K562 (cell line): ENCODE results near the gene DCST1. TPM values are rescaled to one million over a fixed set of nuclear protein-coding genes. Genes with fewer than 3 reads are reported as not detected.

Experiments
- ATAC-seq: fragments of 200-7000 bp; cut with Tn5 transposase; 3 replicates; pipeline ENCODE4 v1.9.1; 2020; ENCODE audit warnings: moderate library complexity
- BruUV-seq: library from RNA; stranded (reverse); fragments of 400-500 nt; replicated peaks from 2 replicates; lab custom pipeline; 2021; lab: Mats Ljungman, UMichigan
- CTCF ChIA-PET: fragments of 300-600 bp; formaldehyde crosslinking; extraction: SDS; loops from one replicate; lab custom pipeline; 2021; ENCODE audit warnings: low intra/inter-chr PET ratio; lab: Yijun Ruan, JAX
- POLR2A ChIA-PET: fragments of 300-600, 350-650 bp; sonication (Branson Sonifier 250); formaldehyde crosslinking; extraction: SDS; loops from one replicate; lab custom pipeline; 2021; ENCODE audit warnings: antibody characterized with exemption, inconsistent platforms; lab: Yijun Ruan, JAX
- DNase-seq, 4 experiments: peaks; one replicate each; pipeline versions ENCODE4 v3.0.0 to v3.0.0-alpha.2; 2011 to 2018; ENCODE audit warnings: low spot score in 3 of 4, mixed read lengths in 3 of 4; ENCODE audit errors: extremely low read depth in 1 of 4
- FAIRE-seq: peaks from 2 replicates; lab custom pipeline; 2011; peaks lifted over from hg19 to GRCh38; lab: Jason Lieb, UNC
- H2AFZ ChIP-seq: 2 replicates; pipeline ENCODE4 v1.6.0; 2011; ENCODE audit warnings: low read depth, low read length, control low read depth, inconsistent platforms
- H3K27ac ChIP-seq: fragments of 200-600 bp; 3 replicates; pipeline ENCODE4 v1.8.0; 2011; ENCODE audit warnings: low read depth, mild to moderate bottlenecking, control low read depth, inconsistent platforms, low read length, moderate library complexity, mixed read lengths; ENCODE audit errors: extremely low read depth
- H3K27me3 ChIP-seq, 2 experiments: fragments of 300-600 bp in 1 of 2; 2 replicates in 1 of 2; 3 replicates in 1 of 2; pipeline versions ENCODE4 v1.6.0 to v1.8.0; 2011; ENCODE audit warnings: inconsistent platforms in 2 of 2, low read length in 2 of 2, mild to moderate bottlenecking in 1 of 2, mixed read lengths in 1 of 2, moderate library complexity in 1 of 2; ENCODE audit not compliant: control insufficient read depth in 2 of 2, insufficient read depth in 2 of 2
- H3K36me3 ChIP-seq: fragments of 300-600 bp; 3 replicates; pipeline ENCODE4 v1.8.0; 2011; ENCODE audit warnings: mild to moderate bottlenecking, low read length, inconsistent platforms; ENCODE audit not compliant: control insufficient read depth, insufficient read depth
- H3K4me1 ChIP-seq, 2 experiments: fragments of 200-600 bp in 1 of 2; replicated peaks in 1 of 2; 2 replicates in 1 of 2; 3 replicates in 1 of 2; pipeline versions ENCODE4 v1.5.1 to v1.8.0; 2011; ENCODE audit warnings: inconsistent platforms in 2 of 2, low read length in 2 of 2, mild to moderate bottlenecking in 1 of 2, mixed read lengths in 1 of 2, moderate library complexity in 1 of 2; ENCODE audit not compliant: control insufficient read depth in 2 of 2, insufficient read depth in 2 of 2
- H3K4me2 ChIP-seq: 2 replicates; pipeline ENCODE4 v1.6.1; 2011; ENCODE audit warnings: low read length, control low read depth, inconsistent platforms, mixed read lengths; ENCODE audit not compliant: insufficient read depth
- H3K4me3 ChIP-seq: fragments of 200-600 bp; sonication (generic), shearing (Covaris generic); 2 replicates; pipeline ENCODE4 v1.5.1; 2016; ENCODE audit warnings: control low read depth, inconsistent platforms
- H3K79me2 ChIP-seq: fragments of 200-600 bp; 3 replicates; pipeline ENCODE4 v1.8.0; 2011; ENCODE audit warnings: low read length, inconsistent platforms; ENCODE audit not compliant: control insufficient read depth, insufficient read depth
- H3K9ac ChIP-seq, 2 experiments: 2 replicates each; pipeline versions ENCODE4 v1.6.0 to v1.6.1; 2011; ENCODE audit warnings: low read depth in 2 of 2, low read length in 2 of 2, control low read depth in 1 of 2, inconsistent platforms in 1 of 2, mild to moderate bottlenecking in 1 of 2, mixed read lengths in 1 of 2; ENCODE audit not compliant: insufficient read depth in 1 of 2
- H3K9me1 ChIP-seq: one replicate; pipeline ENCODE4 v1.6.0; 2011; ENCODE audit warnings: inconsistent platforms, mild to moderate bottlenecking, low read length, moderate library complexity; ENCODE audit not compliant: control insufficient read depth, insufficient read depth
- H3K9me3 ChIP-seq: replicated peaks from 2 replicates; pipeline ENCODE4 v1.5.1; 2011; ENCODE audit warnings: low read depth, low read length, inconsistent platforms; ENCODE audit not compliant: control insufficient read depth, insufficient read depth
- H4K20me1 ChIP-seq: replicated peaks from 2 replicates; pipeline ENCODE4 v1.6.1; 2011; ENCODE audit warnings: low read length, inconsistent platforms, mixed read lengths; ENCODE audit not compliant: control insufficient read depth, insufficient read depth
- ARID1B ChIP-seq: fragments of 450-650 bp; IDR thresholded peaks from 2 replicates; pipeline ENCODE4 v1.6.1; 2016; ENCODE audit warnings: antibody characterized with exemption, mild to moderate bottlenecking, inconsistent platforms
- CSDE1 ChIP-seq, 2 experiments: fragments of 450-650 bp; IDR thresholded peaks; 2 replicates each; pipeline ENCODE4 v1.6.1; 2016; ENCODE audit warnings: mild to moderate bottlenecking in 1 of 2
- FIP1L1 ChIP-seq: fragments of 200-400 bp; formaldehyde crosslinking; IDR thresholded peaks from 2 replicates; pipeline ENCODE4 v1.6.1; 2018; ENCODE audit warnings: mild to moderate bottlenecking, low read depth, low read length; ENCODE audit not compliant: poor library complexity, severe bottlenecking
- HDAC3 ChIP-seq: fragments of 450-650 bp; IDR thresholded peaks from 2 replicates; pipeline ENCODE4 v1.6.1; 2018; ENCODE audit warnings: borderline replicate concordance, mild to moderate bottlenecking, moderate library complexity; ENCODE audit not compliant: partially characterized antibody
- MED1 ChIP-seq: sonication (generic); formaldehyde crosslinking; IDR thresholded peaks from 2 replicates; pipeline ENCODE4 v1.8.1; 2023; ENCODE audit warnings: missing genetic modification reagents, borderline replicate concordance
- MYC ChIP-seq, 2 experiments: fragments of 250-450 bp in 1 of 2; sonication (Bioruptor Pico) in 1 of 2; IDR thresholded peaks; 2 replicates each; pipeline versions ENCODE4 v1.5.1 to v1.6.1; 2012 to 2021; ENCODE audit warnings: low read depth in 2 of 2, borderline replicate concordance in 1 of 2, improper control_type of control experiment in 1 of 2, low read length in 1 of 2, mild to moderate bottlenecking in 1 of 2, moderate library complexity in 1 of 2
- NFE2 ChIP-seq: IDR thresholded peaks from 2 replicates; pipeline ENCODE4 v1.6.1; 2014; ENCODE audit warnings: antibody characterized with exemption, low read depth
- NR4A1 ChIP-seq, 2 experiments: fragments of 250-450 bp in 1 of 2; fragments of 450-650 bp in 1 of 2; sonication (Bioruptor Pico) in 1 of 2; IDR thresholded peaks; 2 replicates each; pipeline versions ENCODE4 v1.4.0 to v1.6.1; 2016 to 2020; ENCODE audit warnings: mild to moderate bottlenecking in 2 of 2, missing compliant biosample characterization in 1 of 2, missing genetic modification characterization in 1 of 2, moderate library complexity in 1 of 2
- POLR2A ChIP-seq: fragments of 450-650 bp; conservative IDR thresholded peaks from 2 replicates; pipeline ENCODE4 v1.6.1; 2016
- PTTG1 ChIP-seq: fragments of 450-650 bp; IDR thresholded peaks from 2 replicates; pipeline ENCODE4 v1.6.1; 2016; ENCODE audit warnings: low read depth, mild to moderate bottlenecking, missing genetic modification characterization, missing compliant biosample characterization
- RBM15 ChIP-seq: fragments of 200-400 bp; formaldehyde crosslinking; IDR thresholded peaks from 2 replicates; pipeline ENCODE4 v1.6.1; 2018; ENCODE audit warnings: mild to moderate bottlenecking, low read length, moderate library complexity; ENCODE audit not compliant: insufficient read depth
- RCOR1 ChIP-seq, 2 experiments: IDR thresholded peaks; 2 replicates each; pipeline ENCODE4 v1.6.1; 2012; ENCODE audit warnings: low read depth in 2 of 2, low read length in 2 of 2, borderline replicate concordance in 1 of 2, improper control_type of control experiment in 1 of 2
- SIN3B ChIP-seq: fragments of 450-650 bp; IDR thresholded peaks from 2 replicates; pipeline ENCODE4 v1.6.1; 2017; ENCODE audit warnings: low read depth, mild to moderate bottlenecking, moderate library complexity
- SNRNP70 ChIP-seq: fragments of 200-400 bp; formaldehyde crosslinking; optimal IDR thresholded peaks from 2 replicates; pipeline ENCODE3; 2017; ENCODE audit warnings: low read depth, low read length
- SOX6 ChIP-seq: fragments of 450-650 bp; IDR thresholded peaks from 2 replicates; pipeline ENCODE4 v1.6.1; 2014; ENCODE audit warnings: mild to moderate bottlenecking
- SRSF9 ChIP-seq: fragments of 200-400 bp; formaldehyde crosslinking; IDR thresholded peaks from 2 replicates; pipeline ENCODE4 v1.6.1; 2017; ENCODE audit warnings: low read depth, low read length, borderline replicate concordance
- TCFL5 ChIP-seq: fragments of 250-450 bp; sonication (Bioruptor Pico); conservative IDR thresholded peaks from 2 replicates; pipeline ENCODE4 v1.6.1; 2021; ENCODE audit warnings: mild to moderate bottlenecking, moderate library complexity, matching md5 sums
- TEAD1 ChIP-seq, 2 experiments: fragments of 450-650 bp in 1 of 2; sonication (generic) in 1 of 2; formaldehyde crosslinking; IDR thresholded peaks; 2 replicates each; pipeline versions ENCODE4 v1.4.0 to v1.8.0; 2020 to 2022; ENCODE audit warnings: mild to moderate bottlenecking in 2 of 2, missing genetic modification reagents in 1 of 2
- TRIM24 ChIP-seq, 2 experiments: fragments of 450-650 bp; IDR thresholded peaks; 2 replicates each; pipeline ENCODE4 v1.6.1; 2016
- WGBS: fragments of 100-300 bp; shearing (Covaris generic); methylation state at CpG from one replicate; pipeline ENCODE4 v1.1.6; 2016; ENCODE audit warnings: low coverage, mixed read lengths; ENCODE audit not compliant: insufficient coverage; ENCODE audit errors: missing lambda C conversion rate; 5-methylcytosine and 5-hydroxymethylcytosine counted together
- in situ Hi-C: fragments of 300-500 bp; cut with MboI; formaldehyde crosslinking; loops from 4 replicates; pipeline ENCODE4 v1.15.0; 2018; ENCODE audit warnings: inconsistent platforms, mixed read lengths
- intact Hi-C: fragments of 100-400 bp; cut with micrococcal nuclease; formaldehyde crosslinking; loops from 2 replicates; pipeline ENCODE4 v1.14.2; 2022
- polyA plus RNA-seq, 8 experiments: library from polyadenylated mRNA; depleted of rRNA in 4 of 8; stranded (reverse) in 5 of 8; unstranded in 3 of 8; fragments of >200 nt; fragmentation: Nextera tagmentation in 2 of 8; fragmentation: Illumina TruSeq in 1 of 8; extraction: Ambion mirVana in 2 of 8; extraction: Trizol in 1 of 8; gene quantifications; 2 replicates each; pipeline versions ENCODE4 v1.2.1 to v1.2.3, GENCODE V29; 2011 to 2014; ENCODE audit warnings: inconsistent platforms in 1 of 8, missing spikeins in 1 of 8
- total RNA-seq, 7 experiments: library from RNA; depleted of rRNA in 6 of 7; stranded (reverse); fragments of >200 nt in 6 of 7; fragmentation: Illumina TruSeq in 2 of 7; extraction: Trizol in 2 of 7; gene quantifications; 2 replicates each; pipeline versions ENCODE4 v1.2.1 to v1.2.3, GENCODE V29; 2011 to 2021; ENCODE audit warnings: low replicate concordance in 1 of 7
- TF ChIP-seq, protein P1 (sequence below): fragments of 200-400 bp; formaldehyde crosslinking; IDR thresholded peaks from 2 replicates; pipeline ENCODE4 v1.6.1; 2017; ENCODE audit warnings: mild to moderate bottlenecking, low read depth, low read length, moderate library complexity

Gene DCST1
- total and polyA plus RNA-seq, 9 of the 15 experiments (the other 6 are each of a cell fraction or from before 2014, with no cell fraction given) = not detected

DNA sequence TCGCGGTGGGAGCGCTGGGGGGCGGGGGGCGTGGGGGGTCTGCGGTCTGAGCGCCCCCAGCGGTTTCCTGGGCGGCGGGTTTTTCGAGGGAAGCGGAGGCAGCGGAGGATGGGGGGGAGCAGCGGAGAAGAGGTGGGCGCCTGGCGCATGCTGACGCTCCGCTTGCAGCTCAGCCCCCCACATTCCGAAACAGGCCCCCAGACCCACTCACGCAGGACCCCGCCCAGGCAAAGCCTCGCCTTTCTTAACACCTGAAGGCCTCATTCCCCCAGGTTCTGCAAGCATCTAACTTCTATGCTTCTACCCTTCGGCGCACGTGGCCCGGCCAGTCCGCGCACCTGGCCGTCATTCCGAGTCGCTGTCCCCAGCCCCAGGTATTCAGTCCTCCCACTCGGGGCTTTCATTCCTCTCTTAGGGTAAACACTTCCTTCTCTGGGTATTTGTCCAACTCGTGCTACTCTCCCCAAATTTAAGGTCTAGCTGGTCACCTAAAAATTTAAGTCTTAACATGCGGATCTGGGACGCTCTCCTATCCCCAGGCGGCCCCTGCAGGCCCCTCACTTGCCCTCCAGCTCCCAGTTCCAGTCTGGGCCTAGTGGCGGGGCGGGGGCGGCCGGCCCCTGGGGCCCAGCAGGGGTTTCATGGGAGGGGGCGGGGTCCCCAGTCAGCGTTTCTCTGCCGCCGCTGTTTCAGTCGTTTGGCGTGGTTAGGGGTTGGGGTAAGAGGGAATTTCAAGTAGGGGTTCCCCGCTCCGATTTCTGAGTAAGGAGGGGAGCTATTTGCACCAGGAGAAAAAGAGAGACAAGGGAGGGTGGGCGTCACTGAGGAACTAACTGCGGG lies 33.8 kb upstream of the DCST1 start:
- FAIRE-seq (peak; percentile 29), ATAC-seq (peak; percentile 18), DNase-seq (peak; percentile 78 to 85 (median 79))
- Histone ChIP-seq H2AFZ (peak overlapping the region; percentile 70), H3K4me3 (peak overlapping the region; percentile 71), H3K27ac (peak overlapping the region; percentile 97), H3K4me2 (peak overlapping the region; percentile 98), H3K27me3 (no peaks in the 10 kb centered on the region), H3K9ac (peak overlapping the region; percentile 90 to 96), H3K79me2 (peaks cover 29% of the 10 kb centered on the region), H4K20me1 (no peaks in the 10 kb centered on the region), H3K36me3 (peaks cover 6% of the 10 kb centered on the region; the same call in 2 of the 3 replicates), H3K4me1 (peaks cover 31 to 59% of the 10 kb centered on the region in 2 experiments), H3K9me3 (no peaks in the 10 kb centered on the region), H3K9me1 (no peaks in the 10 kb centered on the region)
- ChIA-PET CTCF (interaction anchor here (0.7 to 1.8 kb wide), 6 partner anchors 17 to 1489 kb away, joined by 3 to 6 read pairs (median 4); partner anchors contain the start of gene FLAD1), POLR2A (interaction anchor here (0.6 to 8.2 kb wide), 16 partner anchors 11 to 1073 kb away, joined by 3 to 80 read pairs (median 4); partner anchors contain the start of genes FLAD1 and SHC1)
- no TSS peak for BruUV-seq
- in situ Hi-C loops (no loop called here), intact Hi-C loops (loop anchor here (2.0 to 5.0 kb wide), 4 partner anchors 39 to 442 kb away; partner anchors contain the start of genes EFNA3, PYGO2 and UBE2Q1)
- 1% methylated on average over 25 of the region's 50 CpGs for WGBS
- no peak for TF ChIP-seq RBM15
- TF ChIP-seq TEAD1 (CRISPR knock-in tag; IDR thresholded peaks at IDR 0.05) = peak in 1 of 2 experiments; percentile 28; a peak in 1 of 4 replicates
- TF ChIP-seq MED1 (CRISPR knock-in tag) = no peak
- peak in 1 of 2 experiments; percentile 25; a peak in 1 of 4 replicates for TF ChIP-seq RCOR1 (IDR thresholded peaks at IDR 0.05; ENCODE audit: borderline replicate concordance in 1 of 2, low read depth in 2 of 2, low read length in 2 of 2)
- peak; percentile 19 for TF ChIP-seq HDAC3
- no peak for TF ChIP-seq SRSF9
- TF ChIP-seq SOX6 = no peak
- TF ChIP-seq POLR2A = peak; percentile 74
- no peak for TF ChIP-seq TRIM24 (IDR thresholded peaks at IDR 0.05)
- 0 out of 2 replicates have a peak, but pooled peaks have one; percentile 5 for TF ChIP-seq NFE2
- TF ChIP-seq SIN3B = no peak
- TF ChIP-seq NR4A1 (CRISPR knock-in tag; IDR thresholded peaks at IDR 0.05) = no peak
- TF ChIP-seq NR4A1 (tag; IDR thresholded peaks at IDR 0.05) = peak; percentile 51
- peak; percentile 36; the same call in 1 of the 2 replicates for TF ChIP-seq ARID1B
- no peak for TF ChIP-seq SNRNP70
- TF ChIP-seq MYC (IDR thresholded peaks at IDR 0.05; ENCODE audit: low read depth, low read length) = peak; percentile 96
- TF ChIP-seq MYC (CRISPR knock-in tag; IDR thresholded peaks at IDR 0.05; ENCODE audit: borderline replicate concordance, low read depth) = peak; percentile 84
- TF ChIP-seq CSDE1 (IDR thresholded peaks at IDR 0.05) = 0 out of 4 replicates have a peak, but pooled peaks of 1 of the 2 experiments have one; percentile 47
- TF ChIP-seq FIP1L1 = no peak
- TF ChIP-seq, protein P1, sequence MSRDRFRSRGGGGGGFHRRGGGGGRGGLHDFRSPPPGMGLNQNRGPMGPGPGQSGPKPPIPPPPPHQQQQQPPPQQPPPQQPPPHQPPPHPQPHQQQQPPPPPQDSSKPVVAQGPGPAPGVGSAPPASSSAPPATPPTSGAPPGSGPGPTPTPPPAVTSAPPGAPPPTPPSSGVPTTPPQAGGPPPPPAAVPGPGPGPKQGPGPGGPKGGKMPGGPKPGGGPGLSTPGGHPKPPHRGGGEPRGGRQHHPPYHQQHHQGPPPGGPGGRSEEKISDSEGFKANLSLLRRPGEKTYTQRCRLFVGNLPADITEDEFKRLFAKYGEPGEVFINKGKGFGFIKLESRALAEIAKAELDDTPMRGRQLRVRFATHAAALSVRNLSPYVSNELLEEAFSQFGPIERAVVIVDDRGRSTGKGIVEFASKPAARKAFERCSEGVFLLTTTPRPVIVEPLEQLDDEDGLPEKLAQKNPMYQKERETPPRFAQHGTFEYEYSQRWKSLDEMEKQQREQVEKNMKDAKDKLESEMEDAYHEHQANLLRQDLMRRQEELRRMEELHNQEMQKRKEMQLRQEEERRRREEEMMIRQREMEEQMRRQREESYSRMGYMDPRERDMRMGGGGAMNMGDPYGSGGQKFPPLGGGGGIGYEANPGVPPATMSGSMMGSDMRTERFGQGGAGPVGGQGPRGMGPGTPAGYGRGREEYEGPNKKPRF = no peak
- no peak for TF ChIP-seq TCFL5 (CRISPR knock-in tag)
- no peak for TF ChIP-seq PTTG1
